ENCODE measurements around the gene KRTAP5-6. TPM values are rescaled to one million over a fixed set of nuclear protein-coding genes. Genes with fewer than 3 reads are reported as not detected.
"Not testable (repeated sequence)": the region's sequence is repeated elsewhere in the genome, so short reads cannot be mapped to it uniquely, and the experiment has no call there.

Gene KRTAP5-6
- polyA plus RNA-seq, 1 donor = 0.71 TPM

- not testable (repeated sequence) for DNase-seq (ENCODE audit: low read depth)
Observed at GRCh38 chr11:1683216-1683615, 13.8 kb upstream of the KRTAP5-6 start.

- not testable (repeated sequence) for DNase-seq (ENCODE audit: low read depth)
Observed at GRCh38 chr11:1683904-1684572, 13.0 kb upstream of the KRTAP5-6 start.

- not testable (repeated sequence) for DNase-seq (ENCODE audit: low read depth)
Observed at GRCh38 chr11:1684886-1685874, 11.8 kb upstream of the KRTAP5-6 start.

- DNase-seq (ENCODE audit: low read depth) = not testable (repeated sequence)
Observed at GRCh38 chr11:1686220-1686619, 10.8 kb upstream of the KRTAP5-6 start.

- not testable (repeated sequence) for DNase-seq (ENCODE audit: low read depth)
Observed at GRCh38 chr11:1688336-1688947, 8.6 kb upstream of the KRTAP5-6 start.

GRCh38 chr11:1689250-1690166 is 7.5 kb upstream of the KRTAP5-6 start:
- DNase-seq (ENCODE audit: low read depth) = not testable (repeated sequence)

GRCh38 chr11:1690167-1691025 is 6.6 kb upstream of the KRTAP5-6 start:
- no peak for DNase-seq (ENCODE audit: low read depth)

GRCh38 chr11:1691026-1691877 is 5.7 kb upstream of the KRTAP5-6 start:
- DNase-seq (ENCODE audit: low read depth) = no peak

GRCh38 chr11:1691878-1692707 is 4.9 kb upstream of the KRTAP5-6 start:
- no peak for DNase-seq (ENCODE audit: low read depth)

- DNase-seq (ENCODE audit: low read depth) = no peak
Observed at GRCh38 chr11:1692708-1693326, 4.2 kb upstream of the KRTAP5-6 start.

GRCh38 chr11:1693327-1694063 is 3.5 kb upstream of the KRTAP5-6 start:
- DNase-seq (ENCODE audit: low read depth) = no peak

GRCh38 chr11:1694064-1694845 is 2.7 kb upstream of the KRTAP5-6 start:
- DNase-seq (ENCODE audit: low read depth) = no peak

GRCh38 chr11:1694846-1695547 is 2.0 kb upstream of the KRTAP5-6 start:
- no peak for DNase-seq (ENCODE audit: low read depth)

GRCh38 chr11:1695548-1696108 is 1.4 kb upstream of the KRTAP5-6 start:
- no peak for DNase-seq (ENCODE audit: low read depth)

- no peak for DNase-seq (ENCODE audit: low read depth)
Observed at GRCh38 chr11:1699771-1700170, 2.8 kb downstream of the KRTAP5-6 start.

All from forelimb muscle (tissue), 1 donor.